Measurements from ENCODE around the gene PISD. TPM values are rescaled to one million over a fixed set of nuclear protein-coding genes. Genes with fewer than 3 reads are reported as not detected.

The PISD gene
- total and polyA plus RNA-seq, 9 of the 15 experiments (the other 6 are each of a cell fraction or from before 2014, with no cell fraction given) = 24.5 to 65.9 (median 36.6) TPM

DNA sequence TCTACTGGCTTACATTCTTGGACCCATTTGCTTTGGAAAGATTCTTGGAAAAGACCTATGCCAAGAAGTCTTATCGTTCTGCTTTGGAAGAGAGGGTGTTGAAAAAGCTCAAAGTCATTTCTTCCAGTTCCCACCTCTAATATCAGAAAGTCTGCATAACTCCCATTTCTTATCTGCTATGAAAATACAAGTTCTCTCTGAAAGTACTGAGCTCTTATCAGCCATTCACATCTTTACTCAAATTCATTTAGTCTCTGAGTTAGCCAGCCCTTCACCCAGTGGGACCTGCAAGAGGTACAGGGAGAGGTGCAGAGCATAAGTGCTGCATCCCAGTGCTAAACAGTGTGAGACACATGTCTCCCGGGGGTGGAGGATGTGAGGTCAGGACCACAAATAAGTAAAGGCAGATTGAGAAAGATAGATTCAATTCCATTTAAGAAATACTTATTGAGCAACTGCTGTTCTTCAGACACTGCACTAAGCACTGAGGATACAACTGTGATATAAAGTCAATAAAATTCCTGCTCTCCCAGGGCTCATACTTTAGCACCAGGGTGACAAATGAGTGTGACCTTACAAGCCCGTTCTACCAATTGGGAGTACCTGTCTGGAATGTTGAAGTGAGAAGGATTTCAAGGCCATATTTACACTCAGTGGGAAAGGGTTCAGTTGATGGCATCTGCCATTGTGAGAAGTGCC, 76.7 kb downstream of the PISD start (continued):
- no peak for TF ChIP-seq CEBPG (CRISPR knock-in tag; IDR thresholded peaks at IDR 0.05)
- TF ChIP-seq CEBPG (tag; conservative IDR thresholded peaks at IDR 0.05 in 1 of 2, IDR thresholded peaks at IDR 0.05 in 1 of 2) = no peak
- TF ChIP-seq, protein P1, sequence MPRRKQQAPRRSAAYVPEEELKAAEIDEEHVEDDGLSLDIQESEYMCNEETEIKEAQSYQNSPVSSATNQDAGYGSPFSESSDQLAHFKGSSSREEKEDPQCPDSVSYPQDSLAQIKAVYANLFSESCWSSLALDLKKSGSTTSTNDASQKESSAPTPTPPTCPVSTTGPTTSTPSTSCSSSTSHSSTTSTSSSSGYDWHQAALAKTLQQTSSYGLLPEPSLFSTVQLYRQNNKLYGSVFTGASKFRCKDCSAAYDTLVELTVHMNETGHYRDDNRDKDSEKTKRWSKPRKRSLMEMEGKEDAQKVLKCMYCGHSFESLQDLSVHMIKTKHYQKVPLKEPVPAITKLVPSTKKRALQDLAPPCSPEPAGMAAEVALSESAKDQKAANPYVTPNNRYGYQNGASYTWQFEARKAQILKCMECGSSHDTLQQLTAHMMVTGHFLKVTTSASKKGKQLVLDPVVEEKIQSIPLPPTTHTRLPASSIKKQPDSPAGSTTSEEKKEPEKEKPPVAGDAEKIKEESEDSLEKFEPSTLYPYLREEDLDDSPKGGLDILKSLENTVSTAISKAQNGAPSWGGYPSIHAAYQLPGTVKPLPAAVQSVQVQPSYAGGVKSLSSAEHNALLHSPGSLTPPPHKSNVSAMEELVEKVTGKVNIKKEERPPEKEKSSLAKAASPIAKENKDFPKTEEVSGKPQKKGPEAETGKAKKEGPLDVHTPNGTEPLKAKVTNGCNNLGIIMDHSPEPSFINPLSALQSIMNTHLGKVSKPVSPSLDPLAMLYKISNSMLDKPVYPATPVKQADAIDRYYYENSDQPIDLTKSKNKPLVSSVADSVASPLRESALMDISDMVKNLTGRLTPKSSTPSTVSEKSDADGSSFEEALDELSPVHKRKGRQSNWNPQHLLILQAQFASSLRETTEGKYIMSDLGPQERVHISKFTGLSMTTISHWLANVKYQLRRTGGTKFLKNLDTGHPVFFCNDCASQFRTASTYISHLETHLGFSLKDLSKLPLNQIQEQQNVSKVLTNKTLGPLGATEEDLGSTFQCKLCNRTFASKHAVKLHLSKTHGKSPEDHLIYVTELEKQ (CRISPR knock-in tag; IDR thresholded peaks at IDR 0.05) = no peak
- TF ChIP-seq, protein P2, sequence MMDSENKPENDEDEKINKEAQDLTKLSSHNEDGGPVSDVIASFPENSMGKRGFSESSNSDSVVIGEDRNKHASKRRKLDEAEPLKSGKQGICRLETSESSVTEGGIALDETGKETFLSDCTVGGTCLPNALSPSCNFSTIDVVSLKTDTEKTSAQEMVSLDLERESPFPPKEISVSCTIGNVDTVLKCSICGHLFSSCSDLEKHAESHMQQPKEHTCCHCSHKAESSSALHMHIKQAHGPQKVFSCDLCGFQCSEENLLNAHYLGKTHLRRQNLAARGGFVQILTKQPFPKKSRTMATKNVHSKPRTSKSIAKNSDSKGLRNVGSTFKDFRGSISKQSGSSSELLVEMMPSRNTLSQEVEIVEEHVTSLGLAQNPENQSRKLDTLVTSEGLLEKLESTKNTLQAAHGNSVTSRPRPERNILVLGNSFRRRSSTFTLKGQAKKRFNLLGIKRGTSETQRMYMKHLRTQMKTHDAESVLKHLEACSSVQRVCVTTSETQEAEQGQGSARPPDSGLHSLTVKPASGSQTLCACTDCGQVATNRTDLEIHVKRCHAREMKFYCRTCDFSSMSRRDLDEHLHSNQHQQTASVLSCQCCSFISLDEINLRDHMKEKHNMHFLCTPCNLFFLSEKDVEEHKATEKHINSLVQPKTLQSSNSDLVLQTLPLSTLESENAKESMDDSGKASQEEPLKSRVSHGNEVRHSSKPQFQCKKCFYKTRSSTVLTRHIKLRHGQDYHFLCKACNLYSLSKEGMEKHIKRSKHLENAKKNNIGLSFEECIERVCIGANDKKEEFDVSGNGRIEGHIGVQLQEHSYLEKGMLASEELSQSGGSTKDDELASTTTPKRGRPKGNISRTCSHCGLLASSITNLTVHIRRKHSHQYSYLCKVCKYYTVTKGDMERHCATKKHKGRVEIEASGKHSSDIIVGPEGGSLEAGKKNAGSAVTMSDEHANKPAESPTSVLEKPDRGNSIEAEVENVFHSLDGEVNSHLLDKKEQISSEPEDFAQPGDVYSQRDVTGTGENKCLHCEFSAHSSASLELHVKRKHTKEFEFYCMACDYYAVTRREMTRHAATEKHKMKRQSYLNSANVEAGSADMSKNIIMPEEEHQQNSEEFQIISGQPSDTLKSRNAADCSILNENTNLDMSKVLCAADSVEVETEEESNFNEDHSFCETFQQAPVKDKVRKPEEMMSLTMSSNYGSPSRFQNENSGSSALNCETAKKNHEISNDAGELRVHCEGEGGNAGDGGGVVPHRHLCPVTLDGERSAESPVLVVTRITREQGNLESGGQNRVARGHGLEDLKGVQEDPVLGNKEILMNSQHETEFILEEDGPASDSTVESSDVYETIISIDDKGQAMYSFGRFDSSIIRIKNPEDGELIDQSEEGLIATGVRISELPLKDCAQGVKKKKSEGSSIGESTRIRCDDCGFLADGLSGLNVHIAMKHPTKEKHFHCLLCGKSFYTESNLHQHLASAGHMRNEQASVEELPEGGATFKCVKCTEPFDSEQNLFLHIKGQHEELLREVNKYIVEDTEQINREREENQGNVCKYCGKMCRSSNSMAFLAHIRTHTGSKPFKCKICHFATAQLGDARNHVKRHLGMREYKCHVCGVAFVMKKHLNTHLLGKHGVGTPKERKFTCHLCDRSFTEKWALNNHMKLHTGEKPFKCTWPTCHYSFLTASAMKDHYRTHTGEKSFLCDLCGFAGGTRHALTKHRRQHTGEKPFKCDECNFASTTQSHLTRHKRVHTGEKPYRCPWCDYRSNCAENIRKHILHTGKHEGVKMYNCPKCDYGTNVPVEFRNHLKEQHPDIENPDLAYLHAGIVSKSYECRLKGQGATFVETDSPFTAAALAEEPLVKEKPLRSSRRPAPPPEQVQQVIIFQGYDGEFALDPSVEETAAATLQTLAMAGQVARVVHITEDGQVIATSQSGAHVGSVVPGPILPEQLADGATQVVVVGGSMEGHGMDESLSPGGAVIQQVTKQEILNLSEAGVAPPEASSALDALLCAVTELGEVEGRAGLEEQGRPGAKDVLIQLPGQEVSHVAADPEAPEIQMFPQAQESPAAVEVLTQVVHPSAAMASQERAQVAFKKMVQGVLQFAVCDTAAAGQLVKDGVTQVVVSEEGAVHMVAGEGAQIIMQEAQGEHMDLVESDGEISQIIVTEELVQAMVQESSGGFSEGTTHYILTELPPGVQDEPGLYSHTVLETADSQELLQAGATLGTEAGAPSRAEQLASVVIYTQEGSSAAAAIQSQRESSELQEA (IDR thresholded peaks at IDR 0.05; ENCODE audit: low read depth) = no peak
- no peak for TF ChIP-seq ZNF217 (CRISPR knock-in tag; IDR thresholded peaks at IDR 0.05)
- no peak for TF ChIP-seq MBD2 (IDR thresholded peaks at IDR 0.05; ENCODE audit: borderline replicate concordance, low read depth)
- TF ChIP-seq, protein P3, sequence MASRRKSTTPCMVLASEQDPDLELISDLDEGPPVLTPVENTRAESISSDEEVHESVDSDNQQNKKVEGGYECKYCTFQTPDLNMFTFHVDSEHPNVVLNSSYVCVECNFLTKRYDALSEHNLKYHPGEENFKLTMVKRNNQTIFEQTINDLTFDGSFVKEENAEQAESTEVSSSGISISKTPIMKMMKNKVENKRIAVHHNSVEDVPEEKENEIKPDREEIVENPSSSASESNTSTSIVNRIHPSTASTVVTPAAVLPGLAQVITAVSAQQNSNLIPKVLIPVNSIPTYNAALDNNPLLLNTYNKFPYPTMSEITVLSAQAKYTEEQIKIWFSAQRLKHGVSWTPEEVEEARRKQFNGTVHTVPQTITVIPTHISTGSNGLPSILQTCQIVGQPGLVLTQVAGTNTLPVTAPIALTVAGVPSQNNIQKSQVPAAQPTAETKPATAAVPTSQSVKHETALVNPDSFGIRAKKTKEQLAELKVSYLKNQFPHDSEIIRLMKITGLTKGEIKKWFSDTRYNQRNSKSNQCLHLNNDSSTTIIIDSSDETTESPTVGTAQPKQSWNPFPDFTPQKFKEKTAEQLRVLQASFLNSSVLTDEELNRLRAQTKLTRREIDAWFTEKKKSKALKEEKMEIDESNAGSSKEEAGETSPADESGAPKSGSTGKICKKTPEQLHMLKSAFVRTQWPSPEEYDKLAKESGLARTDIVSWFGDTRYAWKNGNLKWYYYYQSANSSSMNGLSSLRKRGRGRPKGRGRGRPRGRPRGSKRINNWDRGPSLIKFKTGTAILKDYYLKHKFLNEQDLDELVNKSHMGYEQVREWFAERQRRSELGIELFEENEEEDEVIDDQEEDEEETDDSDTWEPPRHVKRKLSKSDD (conservative IDR thresholded peaks at IDR 0.05; ENCODE audit: low read length) = no peak
- TF ChIP-seq SMC3 (conservative IDR thresholded peaks at IDR 0.05; ENCODE audit: insufficient read depth, low read depth, low read length) = no peak
- no peak for TF ChIP-seq ZC3H4 (CRISPR knock-in tag; IDR thresholded peaks at IDR 0.05; ENCODE audit: borderline replicate concordance)
- no peak for TF ChIP-seq MCM5 (IDR thresholded peaks at IDR 0.05; ENCODE audit: low read depth)
- TF ChIP-seq NFE2L1 (tag; IDR thresholded peaks at IDR 0.05; ENCODE audit: borderline replicate concordance, low read depth) = no peak
- TF ChIP-seq KLF13 (tag; IDR thresholded peaks at IDR 0.05; ENCODE audit: borderline replicate concordance, low read depth) = no peak
- no peak for TF ChIP-seq PRMT5 (CRISPR knock-in tag; IDR thresholded peaks at IDR 0.05)
